ENCODE results near the gene EBLN1.
"Not testable (repeated sequence)": the region's sequence is repeated elsewhere in the genome, so short reads cannot be mapped to it uniquely, and the experiment has no call there.

Gene EBLN1

DNA sequence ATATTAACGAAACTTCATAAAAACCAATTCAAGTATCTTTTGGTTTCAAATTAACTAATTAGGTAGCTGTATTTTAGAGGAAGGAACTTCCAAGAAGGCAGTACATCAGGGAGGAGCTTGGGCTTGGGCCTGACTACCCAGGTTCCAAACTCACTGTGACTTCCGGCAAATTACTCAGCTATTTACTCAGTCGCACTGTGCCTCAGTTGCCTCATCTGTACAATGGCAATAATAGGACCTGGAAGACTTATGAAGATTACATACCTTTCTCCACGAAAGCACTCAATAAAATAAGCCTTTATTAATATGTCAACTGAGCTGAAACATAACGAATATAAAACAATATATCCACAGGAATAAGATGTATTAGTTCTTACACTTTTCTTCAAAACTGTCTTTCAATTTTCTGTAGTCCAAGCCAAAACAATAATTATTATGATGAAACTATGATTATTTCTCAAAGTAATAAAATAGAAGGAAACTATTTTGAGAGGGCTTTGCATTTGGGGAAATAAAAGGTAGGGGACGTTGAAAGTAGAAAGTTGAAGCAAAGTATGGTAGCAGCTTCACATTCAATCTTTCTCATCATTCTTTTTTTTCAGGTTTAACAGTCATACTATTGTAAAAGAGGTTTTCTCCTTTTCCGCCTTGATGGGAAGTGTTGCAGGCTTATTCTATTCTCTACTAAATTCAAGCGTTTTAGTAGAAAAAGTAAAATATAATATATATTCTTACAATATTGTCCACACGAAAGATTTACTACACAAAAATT, 10.5 kb upstream of the EBLN1 start:
- DNase-seq, result no peak

DNA sequence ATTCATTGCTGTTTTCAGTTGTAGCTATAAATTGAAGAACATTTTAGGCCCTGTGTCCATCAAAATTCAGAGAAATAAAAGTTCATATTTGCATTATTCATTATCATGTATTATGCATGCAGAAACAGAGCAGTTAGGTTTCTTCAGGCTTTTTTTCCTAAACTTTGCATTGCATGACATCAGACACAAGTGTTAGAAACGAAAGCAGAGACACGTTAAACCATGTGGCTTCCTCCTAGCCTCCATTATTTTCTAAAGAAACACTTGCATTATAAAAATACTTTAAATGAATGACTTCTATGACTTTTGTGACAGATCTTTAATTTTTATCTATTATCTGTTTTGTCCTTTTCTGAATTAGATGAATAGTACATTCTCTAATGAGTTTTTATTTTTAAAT, 8.8 kb upstream of the EBLN1 start:
- DNase-seq, result no peak

DNA sequence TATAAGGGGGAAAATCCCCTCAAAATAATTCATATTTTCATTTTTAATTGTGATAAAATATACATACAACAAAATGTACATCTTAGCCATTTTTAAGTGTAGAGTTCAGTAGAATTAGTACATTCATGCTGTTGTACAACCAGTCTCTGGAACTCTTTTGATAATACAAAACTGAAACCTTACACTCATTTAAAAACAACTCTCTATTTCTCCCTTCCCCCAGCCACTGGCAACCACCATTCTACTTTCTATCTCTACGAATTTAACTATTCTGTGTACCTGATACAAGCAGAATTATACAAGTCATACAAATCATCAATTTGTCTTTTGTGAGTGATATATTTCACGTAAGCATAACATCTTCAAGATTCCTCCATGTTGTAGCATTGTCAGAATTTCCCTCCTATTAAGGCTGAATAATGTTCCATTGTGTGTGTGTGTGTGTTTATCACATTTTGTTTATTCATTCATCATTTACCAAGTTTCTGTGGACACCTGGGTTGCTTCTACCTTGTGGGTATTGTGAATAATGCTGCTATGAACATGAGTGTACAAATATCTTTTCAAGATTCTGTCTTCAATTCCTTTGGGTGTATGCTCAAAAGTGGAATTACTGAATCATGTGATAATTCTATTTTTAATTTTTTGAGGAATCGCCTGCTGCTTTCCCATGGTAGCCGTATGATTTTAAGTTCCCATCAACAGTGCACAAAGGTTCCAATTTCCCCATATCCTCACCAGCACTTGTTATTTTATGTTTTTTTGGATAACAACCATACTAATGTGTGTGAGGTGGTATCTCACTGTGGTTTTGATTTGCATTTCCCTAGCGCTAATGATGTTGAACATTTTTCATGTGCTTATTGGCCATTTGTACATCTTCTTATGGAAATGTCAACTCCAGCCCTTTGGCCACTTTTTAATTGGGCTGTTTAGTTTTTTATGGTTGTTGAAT, 4.7 kb upstream of the EBLN1 start:
- no peak for DNase-seq

DNA sequence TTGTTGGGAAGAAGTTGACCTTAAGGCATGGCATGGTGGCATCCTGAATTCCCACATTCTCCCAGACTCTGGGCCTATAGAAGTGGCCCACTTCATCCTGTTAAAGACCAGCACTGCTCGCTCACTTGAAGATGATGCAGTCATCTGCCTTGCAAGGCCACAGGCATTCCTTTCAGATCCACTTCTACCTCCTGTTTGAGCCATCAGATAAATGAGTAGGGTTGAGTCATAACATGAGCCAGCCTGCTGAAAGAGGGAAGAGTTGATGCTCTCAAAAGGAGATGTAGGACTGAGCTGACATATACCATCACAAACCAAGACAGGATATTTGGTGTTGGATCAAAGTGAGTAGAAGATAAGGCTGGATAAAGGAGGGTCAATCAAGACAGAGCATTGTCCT, 1.5 kb upstream of the EBLN1 start:
- DNase-seq, result no peak

DNA sequence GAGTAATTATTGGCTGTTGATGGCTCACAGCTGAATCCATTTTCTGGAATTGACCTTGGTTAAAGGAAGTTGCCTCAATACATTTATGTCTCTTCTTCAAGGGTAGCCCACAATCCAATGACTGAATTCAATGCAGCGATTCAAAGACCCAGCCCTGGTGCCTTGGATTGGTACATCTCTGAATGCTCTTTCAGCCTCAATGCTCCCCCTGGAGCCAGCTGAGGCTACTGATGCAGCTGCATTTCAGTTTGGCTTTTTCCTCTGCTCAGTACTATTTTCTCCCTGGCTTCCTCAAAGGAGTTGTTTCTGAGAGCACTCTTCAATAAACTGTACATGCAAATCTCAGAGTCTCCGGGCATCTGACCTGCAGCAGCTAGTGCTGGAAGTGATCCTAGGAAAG, 633 bp upstream of the EBLN1 start:
- DNase-seq, result no peak

DNA sequence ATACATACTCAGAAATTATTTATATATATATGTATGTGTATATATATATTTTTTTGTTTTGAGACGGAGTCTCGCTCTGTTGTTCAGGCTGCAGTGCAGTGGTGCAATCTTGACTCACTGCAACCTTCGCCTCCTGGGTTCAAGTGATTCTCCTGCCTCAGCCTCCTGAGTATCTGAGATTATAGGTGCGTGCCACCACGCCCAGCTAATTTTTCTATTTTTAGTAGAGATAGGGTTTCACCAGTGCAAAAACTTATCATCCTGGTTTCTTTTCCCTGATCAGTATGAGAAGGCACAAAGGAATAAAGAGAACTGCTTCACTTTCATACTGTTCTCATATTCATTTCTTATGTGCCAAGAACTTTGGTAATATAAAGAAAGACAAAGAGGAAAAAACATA, 731 bp downstream of the EBLN1 start:
- not testable (repeated sequence) for DNase-seq

DNA sequence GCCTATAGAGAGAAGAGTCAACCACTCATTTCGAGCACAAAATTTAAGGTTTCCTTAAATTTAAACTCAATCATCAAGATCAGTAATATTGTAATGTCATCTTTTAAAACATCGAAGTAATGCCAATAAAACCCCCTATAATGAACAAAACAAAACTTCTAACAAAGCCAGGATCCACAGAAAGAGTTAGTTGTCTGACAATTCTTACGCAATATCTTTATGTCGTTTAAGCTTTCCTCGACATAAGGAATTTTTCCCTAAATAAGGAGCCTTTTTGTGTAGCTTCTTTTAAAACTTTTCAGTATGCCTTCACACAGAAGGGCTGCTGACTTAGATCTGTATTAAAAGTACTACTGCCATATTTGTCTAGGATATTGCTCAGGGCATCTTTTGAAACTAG, 7.5 kb downstream of the EBLN1 start:
- DNase-seq, result no peak

DNA sequence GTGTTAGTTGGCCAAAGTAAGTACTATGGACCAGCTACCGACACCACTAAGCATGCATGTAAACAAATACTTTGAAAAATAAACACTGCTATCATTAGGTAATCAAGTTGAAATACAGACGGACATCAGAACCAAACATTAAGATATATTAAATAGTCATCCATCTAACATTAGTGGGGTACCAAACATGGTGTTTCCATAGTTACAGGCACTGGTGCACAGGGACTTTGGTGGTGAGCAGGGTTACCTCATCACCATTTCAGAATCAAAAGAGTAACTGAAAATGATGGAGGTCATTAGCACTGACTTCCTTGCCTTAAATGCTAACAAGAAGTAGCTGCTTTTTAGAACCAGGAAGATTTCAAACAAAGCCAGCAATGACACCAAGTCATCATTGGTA, 23.9 kb downstream of the EBLN1 start:
- no peak for DNase-seq

DNA sequence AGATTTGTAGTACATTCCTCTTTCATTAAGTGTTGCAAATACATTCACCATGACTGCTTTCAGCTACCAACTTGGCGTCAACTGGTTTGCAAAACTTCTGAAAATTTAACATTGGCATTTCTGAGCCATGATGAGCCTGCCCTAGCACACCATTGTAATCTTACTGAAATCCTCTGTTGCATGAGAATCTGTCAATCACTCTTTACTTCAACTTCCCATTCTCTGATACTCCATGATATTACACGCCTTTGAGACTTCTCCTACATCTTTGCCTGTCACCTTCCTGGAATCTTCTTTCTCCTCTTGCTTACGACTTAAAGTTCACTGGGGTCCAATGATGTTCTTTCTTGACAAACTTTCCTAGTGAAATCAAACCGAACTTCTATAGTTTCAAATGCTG, 32.2 kb downstream of the EBLN1 start:
- no peak for DNase-seq

DNA sequence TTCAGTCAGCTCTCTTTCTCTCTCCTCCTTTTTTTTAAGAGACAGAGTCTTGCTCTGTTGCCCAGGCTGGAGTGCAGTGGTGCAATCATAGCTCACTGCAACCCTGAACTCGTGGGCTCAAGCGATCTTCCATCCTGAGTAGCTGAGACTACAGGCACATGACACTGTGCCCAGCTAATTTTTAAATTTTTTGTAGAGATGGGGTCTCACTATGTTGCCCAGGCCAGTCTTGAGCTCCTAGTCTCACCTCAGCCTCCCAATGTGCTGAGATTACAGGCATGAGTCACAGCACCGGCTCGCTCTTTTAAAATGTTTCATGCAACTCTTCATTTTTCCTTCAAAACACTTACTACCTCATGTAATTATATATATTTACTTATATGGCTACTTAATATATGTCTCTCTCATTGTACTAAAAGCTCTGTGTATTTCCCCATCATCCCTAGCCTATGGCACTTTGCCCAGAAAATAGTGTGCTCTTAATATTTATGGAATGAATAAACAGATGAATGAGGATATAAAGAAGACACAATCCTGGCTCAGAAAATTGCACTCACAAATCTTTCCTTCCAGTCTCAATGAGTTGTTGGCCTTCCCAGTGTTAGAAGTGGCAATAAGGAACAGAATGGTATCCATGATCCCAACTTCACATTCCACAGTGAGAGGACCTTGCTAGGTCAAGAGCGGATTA, 33.9 kb downstream of the EBLN1 start:
- DNase-seq, result no peak

DNA sequence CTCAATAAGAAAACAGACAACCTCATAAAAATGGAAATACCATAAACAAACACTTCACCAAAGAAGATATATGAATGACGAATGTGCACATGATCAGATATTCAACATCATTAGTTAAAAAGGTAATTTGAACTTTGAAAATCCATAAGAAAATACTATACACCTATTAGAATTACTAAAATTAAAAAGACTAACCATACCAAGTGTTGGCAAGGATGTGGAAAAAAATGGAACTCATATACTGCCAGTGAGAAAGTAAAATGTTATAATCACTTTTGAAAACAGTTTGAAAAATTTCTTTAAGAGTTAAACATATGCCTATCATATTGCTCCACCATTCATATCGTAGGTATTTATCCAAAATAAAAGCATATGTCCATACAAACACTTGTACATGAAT, 37.1 kb downstream of the EBLN1 start:
- DNase-seq, result no peak

DNA sequence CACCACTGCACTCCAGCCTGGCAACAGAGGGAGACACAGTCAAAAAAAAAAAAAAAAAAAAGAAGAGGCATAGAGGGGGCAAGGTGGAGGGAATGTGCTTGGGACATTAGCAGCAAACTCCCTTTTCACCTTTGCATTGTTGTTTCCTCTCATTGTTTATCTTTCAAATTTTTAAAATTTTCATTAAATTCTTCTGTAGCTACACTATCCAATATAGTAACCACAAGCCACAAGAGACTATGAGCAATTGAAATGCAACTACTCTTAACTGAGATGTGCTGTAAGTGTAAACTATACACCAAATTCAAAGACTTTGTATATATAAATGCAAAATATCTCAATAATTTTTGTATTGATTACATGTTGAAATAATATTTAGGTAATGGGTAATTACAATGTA, 43.4 kb downstream of the EBLN1 start:
- DNase-seq, result no peak

DNA sequence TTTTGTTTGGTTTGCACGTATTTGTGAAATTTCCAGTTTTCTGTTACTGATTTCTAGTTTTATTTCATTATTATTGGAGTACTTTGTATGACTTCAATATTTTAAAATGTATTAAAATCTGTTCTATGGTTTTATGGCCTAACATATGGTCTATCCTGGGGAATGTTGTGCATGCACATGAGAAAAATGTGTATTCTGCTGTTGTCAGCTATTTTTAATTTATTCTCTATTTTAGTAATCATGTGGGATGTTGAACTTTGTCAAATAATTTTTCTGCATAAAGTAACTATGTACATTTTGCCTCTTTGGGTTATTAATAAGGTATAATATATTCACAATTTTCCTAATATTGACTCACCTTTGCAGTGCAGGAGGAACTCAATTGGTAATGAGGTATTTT, 46.7 kb downstream of the EBLN1 start:
- DNase-seq, result no peak

DNA sequence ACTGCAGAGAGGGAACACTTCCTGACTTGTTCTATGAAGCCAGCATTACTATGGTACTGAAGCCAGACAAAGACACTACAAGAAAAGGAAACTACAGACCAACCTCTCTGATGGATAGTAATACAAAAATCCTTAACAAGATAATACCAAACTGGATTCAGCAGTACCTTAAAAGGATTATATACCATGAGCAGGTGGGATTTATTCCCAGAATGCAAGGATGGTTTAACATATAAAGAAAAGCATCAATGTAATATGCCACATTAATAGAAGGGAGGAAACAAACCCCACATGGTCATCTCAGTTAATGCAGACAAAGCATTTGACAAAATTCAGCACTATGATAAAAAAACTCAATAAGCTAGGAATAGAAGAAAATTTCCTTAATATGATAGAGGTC, 47.2 kb downstream of the EBLN1 start:
- DNase-seq, result no peak

DNA sequence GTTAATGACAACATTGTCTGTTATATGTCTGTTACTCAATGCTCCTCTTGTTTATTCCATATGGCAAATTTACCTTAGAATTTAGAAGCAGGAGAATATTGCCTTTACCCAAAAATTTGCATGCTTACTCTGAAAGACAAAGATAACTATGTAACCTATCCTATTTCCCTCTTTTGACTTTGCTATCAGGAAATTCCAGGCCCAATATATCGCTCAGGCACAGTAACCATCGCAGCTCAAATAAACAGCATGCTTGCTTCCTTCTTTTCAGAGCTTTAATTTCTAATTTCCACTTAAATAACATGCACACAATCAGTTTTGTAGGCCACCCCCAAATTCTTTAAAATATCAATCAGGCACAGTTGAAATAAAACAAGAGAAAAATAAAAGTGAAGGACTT, 57.8 kb downstream of the EBLN1 start:
- DNase-seq, result no peak

DNA sequence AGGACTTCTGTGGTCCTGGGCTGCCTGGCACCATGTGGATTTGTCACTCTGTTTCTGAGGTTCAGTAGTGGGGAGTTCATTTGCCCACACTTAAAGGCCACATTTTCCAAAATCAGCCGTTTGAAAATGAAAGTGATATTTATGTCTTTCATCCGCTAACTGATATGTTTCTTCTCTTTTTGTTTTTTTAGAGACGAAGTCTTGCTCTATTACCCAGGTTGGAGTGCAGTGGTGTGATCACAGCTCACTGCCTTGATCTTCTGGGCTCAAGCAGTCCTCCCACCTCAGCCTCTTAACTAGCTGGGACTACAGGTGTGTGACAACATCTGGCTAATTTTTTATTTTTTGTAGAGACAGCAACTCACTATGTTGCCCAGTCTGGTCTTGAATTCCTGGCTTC, 58.6 kb downstream of the EBLN1 start:
- DNase-seq, result no peak

All from activated effector memory CD4-positive, alpha-beta T cell treated with anti-CD3 and anti-CD28 coated beads, Interleukin-2, amount 50 U/mL, for 16 hours (primary cell).